Stimulated activated naive CD4-positive, alpha-beta T cell treated with Interleukin-2 at 50 U/mL for 16 hours (primary cell): ENCODE data around the gene TNFRSF21.
"Not testable (repeated sequence)": the region's sequence is repeated elsewhere in the genome, so short reads cannot be mapped to it uniquely, and the experiment has no call there.

Source experiments
- DNase-seq: peaks from one replicate; lab custom pipeline; 2025; lab: John Stamatoyannopoulos, UW

TNFRSF21 gene

DNA sequence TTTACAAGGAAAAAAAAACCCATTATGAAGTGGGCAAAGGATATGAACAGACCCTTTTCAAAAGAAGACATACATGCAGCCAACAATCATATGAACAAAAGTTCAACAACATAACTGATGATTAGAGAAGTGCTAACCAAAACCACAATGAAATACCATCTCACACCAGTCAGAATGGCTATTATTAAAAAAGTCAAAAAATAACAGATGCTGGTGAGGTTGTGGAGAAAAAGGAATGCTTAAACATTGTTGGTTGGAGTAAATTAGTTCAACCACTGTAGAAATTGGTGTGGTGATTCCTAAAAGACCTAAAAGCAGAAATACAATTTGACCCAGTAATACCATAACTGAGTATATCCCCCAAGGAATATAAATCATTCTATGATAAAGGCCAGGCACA lies 86.5 kb downstream of the TNFRSF21 start:
- DNase-seq: not testable (repeated sequence)

GRCh38 chr6:47221565-47221964 lies 88.1 kb downstream of the TNFRSF21 start:
- DNase-seq: no peak

DNA sequence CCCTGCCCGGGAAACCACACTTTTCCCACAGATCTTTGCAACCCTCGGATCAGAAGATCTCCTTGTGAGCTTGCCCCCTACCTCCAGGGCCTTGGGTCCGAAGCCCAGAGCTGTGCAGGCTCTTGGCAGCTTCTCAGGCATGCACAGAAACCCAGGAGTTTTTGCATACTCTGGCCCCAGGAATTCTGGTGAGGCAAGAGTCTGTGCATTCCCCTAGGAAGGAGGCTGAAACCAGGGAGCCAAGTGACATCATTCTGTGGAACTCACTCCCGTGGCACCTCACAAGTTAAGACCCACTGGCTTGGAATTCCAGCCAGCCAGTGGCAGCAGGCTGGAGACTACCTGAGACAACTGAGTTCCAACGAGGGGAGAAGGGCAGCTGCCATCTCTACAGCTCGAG lies 100.1 kb downstream of the TNFRSF21 start:
- DNase-seq: no peak

GRCh38 chr6:47207261-47207660 lies 102.4 kb downstream of the TNFRSF21 start:
- DNase-seq: no peak

DNA sequence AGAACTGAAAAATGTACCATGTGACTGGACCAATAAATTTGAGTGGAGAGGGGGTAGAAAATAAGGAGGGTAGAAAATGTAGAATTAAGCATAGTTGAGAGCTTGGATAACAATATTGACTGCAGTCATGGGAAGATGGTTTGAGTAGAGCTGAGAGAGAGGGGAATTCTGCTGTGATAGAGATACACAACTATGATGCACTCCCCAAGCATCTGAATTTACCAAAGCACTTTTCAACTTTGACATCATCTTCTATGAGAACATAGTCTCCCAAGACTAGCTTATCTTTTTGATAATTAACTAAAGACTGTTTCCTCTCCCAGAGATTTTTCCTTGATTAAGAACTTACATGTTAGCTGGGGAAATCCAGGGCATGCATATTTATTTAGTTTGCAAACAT lies 103.1 kb downstream of the TNFRSF21 start:
- DNase-seq: no peak

GRCh38 chr6:47203938-47204611 lies 105.6 kb downstream of the TNFRSF21 start:
- DNase-seq: no peak

- DNase-seq: no peak
These were observed 106.3 kb downstream of the TNFRSF21 start for GRCh38 chr6:47203266-47203937.

DNA sequence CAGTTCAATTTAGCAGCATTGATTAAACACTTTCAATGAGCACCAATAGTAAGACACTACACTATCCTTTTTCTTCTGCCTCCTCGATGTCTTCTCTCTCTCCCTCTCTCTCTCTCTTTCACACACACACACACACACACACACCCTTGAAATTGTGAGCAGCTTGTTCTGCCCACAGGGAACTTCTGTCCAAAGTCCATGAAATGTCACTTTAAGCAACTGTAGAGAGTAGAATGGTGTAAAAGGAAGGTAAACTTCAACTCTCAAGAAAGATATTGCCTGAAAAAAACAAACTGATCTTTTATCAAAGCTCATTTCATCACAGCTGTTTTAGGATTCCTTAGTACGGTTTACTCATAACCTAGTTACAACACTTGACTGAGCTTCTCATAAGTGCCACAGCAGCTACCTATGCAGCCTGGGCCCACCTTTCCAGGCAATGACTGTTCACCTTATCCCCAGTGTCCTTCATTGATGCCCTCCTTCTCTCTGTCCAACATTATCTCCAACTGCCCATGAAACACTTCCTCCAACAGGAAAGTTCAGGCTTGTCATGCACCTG lies 107.0 kb downstream of the TNFRSF21 start:
- DNase-seq: no peak

DNA sequence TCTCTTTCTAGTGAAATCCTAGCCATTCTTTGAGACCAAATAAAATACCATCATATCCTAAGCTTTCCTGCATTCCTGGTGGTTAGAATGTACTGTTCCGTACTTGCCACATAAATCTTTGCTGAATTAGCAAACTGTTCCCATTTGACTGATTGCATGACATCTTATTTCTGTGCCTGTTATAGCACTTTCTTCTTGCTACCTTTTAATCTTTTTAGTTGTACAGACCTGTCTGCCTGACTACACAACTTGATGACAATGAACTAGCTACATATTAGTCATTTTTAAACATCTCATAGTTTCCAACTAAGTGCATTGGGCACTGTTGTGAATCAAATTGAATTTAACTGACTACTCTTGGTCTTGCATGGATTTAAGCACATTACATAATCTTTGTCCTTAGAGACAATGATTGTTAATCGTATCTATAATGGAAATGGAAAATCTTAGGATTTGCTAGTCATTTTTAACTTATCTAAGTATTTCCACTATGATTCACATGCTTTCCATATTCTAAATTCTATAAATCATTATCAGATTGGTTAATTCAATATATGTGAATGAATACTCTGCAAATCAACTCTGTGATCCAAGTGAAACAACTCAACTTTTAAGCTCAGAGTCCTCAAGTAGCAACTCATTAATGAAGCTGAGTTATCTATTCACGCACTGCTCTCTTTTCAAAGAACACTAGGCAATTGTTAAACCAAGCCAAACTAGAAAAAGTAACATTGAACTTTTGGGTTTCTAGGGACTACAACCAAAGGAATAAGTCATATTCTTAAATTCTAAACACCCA lies 109.0 kb downstream of the TNFRSF21 start:
- DNase-seq: no peak

DNA sequence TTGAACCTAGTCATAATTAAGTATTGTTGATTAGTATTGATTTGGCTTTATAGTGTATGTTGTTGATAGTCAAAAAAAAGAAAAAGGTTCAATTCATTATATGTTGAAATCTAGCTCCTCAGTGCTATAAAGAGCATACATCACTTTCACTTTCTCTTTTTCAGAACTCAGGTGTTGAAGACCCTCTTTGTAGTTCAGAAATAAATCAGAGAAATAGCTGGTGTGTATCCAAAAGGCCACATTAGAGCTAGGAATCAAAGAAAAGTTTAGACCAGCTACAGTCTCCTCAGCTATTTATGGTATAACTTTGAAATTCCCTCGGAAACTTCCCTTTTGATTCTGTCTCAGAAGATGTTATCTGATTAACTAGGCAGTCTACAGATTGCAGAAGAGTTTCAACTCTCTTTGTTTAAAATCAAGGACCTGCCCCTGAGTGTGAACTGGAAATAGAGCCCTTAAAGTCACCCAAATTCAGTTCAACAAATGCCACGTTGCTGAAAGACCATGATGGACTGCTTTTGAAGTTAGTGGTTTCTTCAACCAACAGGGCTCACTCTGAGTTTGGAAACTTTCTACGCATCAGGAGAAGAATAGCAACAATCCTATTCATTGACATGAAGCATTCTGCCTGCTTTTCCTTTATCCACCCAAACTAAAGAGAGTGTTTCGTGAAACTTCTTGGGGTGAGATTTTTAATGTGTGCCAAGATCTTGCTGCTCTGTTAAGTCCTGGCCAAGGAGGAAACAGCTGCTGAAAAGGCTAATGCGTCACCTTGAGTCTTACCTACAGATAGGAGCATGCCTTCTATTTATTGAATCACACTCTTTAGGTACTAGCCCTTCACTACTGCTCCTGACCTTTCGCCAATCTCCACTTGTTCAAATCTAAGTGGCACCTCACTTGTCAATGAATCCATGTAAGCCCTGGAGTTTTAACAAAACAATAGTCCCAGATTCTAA lies 111.7 kb downstream of the TNFRSF21 start:
- DNase-seq: no peak

DNA sequence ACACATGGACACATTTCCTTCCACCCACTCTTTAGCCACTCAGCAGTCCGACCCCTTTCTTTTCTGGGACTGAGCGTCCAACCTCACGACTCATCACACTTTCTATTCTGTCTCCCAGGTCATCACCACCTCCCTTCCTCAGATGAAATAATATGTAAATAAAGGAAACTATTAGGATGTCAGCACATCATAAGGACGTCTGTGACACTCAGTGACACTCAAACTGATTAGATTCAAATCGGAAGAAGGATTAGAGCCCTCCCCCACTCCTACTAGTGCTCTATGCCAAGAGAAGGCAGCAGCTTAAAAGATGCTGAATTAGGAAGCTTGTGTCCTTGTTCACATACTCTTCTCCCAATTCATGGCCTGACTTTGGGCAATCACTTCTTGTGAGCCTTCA lies 113.6 kb downstream of the TNFRSF21 start:
- DNase-seq: no peak

DNA sequence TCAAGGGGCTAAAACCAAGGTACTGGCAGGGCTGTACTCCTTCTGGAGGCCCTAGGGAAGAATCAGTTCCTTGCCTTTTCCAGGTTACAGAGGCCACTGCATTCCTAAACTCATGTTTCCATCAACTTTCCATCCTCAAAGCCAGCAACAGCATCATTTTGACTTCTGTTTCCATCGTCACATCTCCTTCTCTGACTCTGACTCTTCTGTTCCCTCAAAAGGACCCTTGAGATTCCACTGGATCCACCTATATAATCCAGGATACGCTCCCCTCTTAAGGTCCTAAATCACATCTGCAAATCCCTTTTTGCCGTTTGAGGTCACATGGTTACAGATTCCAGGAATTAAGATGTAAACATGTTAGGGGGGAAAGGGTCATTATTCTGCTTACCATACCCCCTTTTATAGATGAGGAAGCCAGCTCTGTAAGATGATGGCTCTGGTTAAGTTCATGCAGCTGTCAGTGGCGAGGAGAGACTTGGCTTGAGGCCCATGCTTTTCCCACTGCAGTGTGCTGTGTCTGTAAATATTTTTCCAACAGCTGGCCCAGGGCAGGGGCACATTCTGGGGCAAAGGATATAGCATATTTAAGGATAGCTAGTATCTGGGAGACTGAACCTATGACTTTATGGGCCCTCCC lies 114.6 kb downstream of the TNFRSF21 start:
- no peak for DNase-seq

GRCh38 chr6:47188588-47189021 lies 121.1 kb downstream of the TNFRSF21 start:
- no peak for DNase-seq

- DNase-seq: no peak
These were observed 121.7 kb downstream of the TNFRSF21 start for GRCh38 chr6:47187893-47188587.

- no peak for DNase-seq
These were observed 122.6 kb downstream of the TNFRSF21 start for GRCh38 chr6:47187113-47187512.

- no peak for DNase-seq
These were observed 127.3 kb downstream of the TNFRSF21 start for GRCh38 chr6:47182291-47182957.

DNA sequence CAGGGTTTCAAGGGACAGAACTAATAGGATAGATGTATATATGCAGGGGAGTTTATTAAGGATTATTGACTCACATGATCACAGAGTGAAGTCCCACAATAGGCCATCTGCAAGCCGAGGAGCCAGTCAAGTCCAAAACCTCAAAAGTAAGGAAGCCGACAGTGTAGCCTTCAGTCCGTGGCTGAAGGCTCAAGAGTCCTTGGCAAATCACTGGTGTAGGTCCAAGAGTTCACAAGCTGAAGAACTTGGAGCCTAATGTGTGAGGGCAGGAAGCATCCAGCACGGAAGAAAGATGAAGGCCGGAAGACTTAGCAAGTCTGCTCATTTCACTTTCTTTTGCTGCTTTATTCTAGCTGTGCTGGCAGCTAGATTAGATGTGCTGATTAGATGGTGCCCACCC lies 128.0 kb downstream of the TNFRSF21 start:
- DNase-seq: no peak
